OCI-LY3 (cell line): ENCODE measurements around the gene OPCML.

Source experiments
- CTCF ChIP-seq: fragments of 200-600, 300-600 bp; sonication (generic); IDR thresholded peaks from 2 replicates; pipeline ENCODE4 v1.5.1; 2014; ENCODE audit warnings: antibody characterized with exemption, low read length, low read depth
- EZH2phosphoT487 ChIP-seq: fragments of 200-600 bp; shearing (Covaris generic); IDR thresholded peaks from 2 replicates; pipeline ENCODE4 v1.6.1; 2018; ENCODE audit warnings: antibody characterized with exemption, mixed run types, low read depth

- TF ChIP-seq CTCF = no peak
- TF ChIP-seq EZH2phosphoT487 = no peak
These were observed 456.9 kb downstream of the OPCML start for GRCh38 chr11:133075351-133075750.
